ENCODE measurements around the gene HDAC5.
"Not testable (repeated sequence)": the region's sequence is repeated elsewhere in the genome, so short reads cannot be mapped to it uniquely, and the experiment has no call there.

The HDAC5 gene

DNA sequence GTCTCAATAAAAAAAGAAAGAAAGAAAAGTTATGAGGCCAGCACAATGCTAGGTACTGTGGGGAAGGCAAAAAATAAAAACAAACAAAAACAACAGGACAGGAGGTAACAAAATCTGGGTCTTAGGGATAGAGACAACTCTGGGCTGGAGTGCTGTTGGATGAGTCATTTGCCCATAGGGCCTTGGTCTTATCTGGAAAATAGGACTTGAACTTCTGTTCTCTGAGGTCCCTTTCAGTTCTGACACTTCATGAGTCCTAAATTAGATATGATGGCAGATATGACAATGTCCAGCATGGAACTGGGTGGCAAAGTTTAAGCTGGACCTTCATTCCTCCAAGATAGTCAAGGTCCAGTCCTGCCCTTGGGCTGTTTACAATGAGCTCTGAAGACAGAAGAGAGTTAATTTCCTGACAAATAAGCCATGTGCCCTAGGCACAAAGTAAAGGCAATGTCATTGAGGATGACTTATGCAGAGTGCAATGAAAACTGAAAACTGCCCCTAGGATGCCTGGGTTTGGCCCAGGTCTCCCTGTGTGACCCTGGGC, 8.9 kb upstream of the HDAC5 start:
- no peak for DNase-seq

DNA sequence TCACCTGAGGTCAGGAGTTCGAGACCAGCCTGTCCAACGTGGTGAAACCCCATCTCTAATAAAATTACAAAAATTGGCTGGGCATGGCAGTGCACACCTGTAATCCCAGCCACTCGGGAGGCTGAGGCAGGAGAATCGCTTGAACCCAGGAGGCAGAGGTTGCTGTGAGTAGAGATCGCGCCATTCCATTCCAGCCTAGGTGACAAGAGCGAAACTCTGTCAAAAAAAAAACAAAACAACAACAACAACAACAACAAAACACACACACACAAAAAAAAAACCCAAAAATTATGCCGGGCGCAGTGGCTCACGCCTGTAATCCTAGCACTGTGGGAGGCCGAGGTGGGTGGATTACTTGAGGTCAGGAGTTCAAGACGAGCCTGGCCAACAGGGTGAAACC, 7.9 kb upstream of the HDAC5 start:
- not testable (repeated sequence) for DNase-seq

DNA sequence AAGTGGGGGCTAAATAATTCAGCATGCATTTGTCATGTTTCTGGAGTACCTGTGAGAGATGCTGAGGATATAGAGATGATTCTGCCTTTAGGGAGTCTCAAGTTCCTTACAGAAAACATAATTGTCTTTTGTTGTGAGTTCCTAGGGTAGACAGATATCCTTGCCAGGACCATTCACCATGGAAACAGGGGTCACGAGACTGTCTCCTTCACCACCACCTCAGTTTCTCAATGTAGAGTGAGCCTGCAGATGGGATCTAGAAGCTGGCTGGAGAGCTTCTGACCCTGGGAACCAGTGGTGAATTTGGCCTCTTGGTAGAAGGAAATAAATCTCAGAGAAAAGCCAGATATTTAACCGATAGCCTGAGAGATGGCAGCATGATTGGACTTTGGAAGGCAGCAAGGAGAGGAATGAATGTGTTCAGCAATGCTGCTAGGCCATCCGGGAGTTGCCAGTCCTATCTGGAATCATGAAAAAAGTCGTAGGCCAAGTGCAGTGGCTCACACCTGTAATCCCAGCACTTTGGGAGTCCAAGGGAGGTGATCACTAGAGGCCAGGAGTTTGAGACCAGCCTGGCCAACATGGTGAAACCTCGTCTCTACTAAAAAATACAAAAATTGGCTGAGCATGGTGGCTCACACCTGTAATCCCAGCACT, 7.4 kb upstream of the HDAC5 start:
- no peak for DNase-seq

DNA sequence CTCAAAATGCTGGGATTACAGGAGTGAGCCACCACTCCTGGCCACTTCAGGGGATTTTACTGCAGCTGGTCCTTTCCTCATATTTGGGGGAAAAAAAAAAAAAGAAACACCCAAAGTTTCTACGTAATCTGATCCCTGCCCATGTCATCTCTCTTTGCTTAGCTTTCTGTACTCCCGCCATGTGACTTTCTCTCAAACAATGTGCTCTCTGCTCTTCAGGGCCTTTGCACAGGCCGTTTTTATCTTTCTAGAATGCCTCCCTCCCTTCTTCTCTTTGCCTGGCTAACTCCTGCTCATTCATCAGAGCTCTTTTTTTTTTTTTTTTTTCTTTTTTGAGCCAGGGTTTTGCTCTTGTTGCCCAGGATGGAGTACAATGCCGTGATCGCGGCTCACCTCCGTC, 4.9 kb upstream of the HDAC5 start:
- no peak for DNase-seq

DNA sequence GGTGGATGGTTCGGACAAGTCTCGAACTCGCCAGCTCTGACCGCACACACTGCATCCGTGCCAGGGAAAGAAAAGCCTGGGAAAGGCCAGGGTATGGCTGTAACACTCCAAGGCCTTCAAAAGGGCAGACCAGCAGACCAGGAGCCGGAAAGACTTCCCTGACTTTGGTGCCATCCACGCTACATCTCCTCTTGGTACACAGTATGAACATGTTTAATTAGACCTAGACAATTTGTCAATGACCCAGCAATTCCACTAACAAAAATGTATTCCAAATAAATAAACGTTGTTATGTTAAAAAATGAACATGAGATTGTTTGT, 637 bp upstream of the HDAC5 start:
- no peak for DNase-seq

DNA sequence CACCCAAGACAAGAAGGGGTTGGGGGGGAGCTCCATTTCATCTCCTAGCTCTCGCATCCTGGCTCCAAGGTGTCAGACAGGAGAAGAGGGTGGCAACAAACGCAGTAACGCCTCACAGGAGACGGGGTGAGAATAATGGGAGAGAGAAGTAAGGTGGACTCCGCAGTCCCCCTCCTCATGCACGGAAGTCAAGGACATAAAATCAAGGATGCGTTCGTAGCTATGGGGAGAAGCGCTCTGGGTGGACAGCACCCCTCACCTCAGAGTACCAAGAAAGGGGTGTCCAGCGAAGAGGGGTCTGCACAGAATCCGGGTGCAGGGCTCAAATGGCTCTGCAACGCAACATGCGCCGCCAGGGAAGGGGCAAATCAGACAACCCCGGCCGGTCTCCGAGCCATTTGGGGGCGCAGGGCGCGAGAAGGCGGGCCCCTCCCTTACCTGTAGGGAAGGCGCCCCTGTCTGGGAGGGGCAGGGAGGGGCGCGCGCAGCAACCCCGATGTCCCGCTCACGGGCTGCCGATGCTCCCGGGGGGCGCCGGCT, 555 bp downstream of the HDAC5 start:
- DNase-seq = peak in 1 of 5 donors; percentile 26

DNA sequence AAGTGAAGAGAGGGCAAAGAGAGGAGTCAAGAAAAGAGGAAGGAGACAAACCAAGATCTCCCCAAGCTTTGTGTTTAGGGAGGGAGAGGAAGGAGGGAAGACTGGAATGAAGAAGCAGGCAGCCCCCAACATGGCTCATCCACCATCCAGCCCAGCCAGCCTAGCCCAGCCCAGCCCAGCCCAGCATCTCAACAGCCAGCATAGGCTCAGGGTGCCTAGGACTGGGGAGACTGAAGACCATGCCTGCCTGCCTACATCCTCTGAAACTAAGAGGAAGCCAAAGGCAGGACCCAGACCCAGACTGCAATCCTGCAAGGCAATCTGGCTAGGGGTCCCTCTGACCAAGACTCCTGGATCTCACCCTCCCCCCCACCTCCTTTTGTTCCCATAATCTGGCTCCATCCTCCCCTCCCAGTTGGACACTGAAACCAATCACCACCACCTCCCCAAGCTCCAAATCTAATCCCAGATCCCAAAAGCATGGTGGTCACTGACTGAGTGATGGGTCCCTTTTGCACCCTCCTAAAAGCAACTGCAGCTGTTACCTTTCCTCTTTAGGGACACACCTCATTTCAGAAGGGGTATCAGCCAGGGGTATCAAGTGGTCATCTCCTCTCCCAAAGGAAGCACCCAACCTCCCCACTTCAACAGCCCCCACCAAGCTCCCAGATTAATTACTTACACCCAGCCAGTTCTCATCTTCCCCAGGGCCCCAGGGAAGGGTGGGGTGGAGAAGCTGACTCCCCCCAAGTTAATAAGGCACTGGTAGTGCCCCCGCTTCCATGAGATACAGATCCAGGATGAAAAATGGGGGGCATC, 1.2 kb downstream of the HDAC5 start:
- DNase-seq = no peak

DNA sequence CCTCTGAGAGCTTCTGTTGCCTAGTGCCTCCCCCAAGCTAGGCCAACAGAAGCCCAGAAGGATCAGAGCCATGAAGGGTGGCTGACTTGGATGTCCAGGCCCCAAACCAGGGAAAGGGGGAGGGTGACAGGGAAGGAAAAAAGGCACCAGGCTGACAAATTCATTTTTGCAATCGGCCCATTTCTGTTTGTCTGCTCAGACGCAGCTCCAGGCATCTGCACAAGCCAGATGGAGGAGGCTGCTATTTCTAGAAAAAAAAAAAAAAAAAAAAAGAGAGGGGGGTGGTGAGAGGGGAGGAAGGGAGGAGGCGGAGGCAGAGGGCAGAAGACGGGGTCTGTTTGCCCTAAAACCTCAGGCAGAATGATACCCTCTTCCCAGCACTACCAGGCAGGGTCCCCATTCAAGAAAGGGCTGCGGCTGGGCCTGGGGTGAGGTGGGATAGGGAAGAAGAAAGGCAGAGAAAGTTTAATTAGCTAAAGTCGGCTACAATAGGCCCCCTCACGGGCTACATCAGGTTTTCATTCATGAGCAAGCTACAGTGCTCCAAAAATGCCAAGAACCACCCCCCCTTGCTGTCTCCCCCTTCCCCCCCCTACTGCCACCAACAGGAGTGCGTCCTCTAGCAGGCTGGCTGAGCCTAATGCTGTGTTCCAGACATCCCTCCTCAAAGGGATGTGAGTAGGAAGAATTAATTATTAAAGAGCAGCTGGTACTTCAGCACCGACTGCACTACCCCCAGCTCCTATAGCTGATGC, 2.4 kb downstream of the HDAC5 start:
- no peak for DNase-seq

DNA sequence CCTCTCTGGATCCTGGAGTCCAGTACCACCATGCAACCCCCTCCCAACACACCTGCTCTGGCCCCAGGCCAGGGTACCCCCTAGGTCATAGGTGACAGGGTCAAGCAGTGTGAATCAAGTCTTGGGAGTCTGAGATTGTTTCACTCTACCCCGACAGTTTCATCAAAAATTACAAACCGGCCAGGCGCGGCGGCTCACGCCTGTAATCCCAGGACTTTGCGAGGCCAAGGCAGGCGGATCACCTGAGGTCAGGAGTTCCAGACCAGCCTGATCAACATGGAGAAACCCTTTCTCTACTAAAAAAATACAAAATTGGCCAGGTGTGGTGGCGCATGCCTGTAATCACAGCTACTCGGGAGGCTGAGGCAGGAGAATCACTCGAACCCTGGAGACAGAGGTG, 3.2 kb downstream of the HDAC5 start:
- not testable (repeated sequence) for DNase-seq

DNA sequence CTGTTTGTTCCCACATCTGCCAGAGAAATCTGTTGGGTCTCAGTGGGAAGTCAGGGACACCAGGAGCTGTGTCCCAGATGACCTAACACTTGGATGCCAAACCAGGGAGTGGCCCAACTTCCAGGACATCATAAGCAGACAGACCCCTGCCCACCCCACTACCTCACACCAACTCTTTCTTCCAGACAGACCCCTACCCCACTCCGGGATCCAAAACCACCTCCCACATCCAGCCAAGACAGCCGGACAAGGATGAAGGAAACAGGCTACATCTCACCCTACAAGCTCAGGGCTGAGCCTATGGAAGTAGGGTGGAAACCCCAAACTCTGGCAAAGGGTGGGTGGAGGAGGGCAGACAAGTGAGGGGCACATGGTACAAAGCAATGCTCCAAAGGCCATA, 3.6 kb downstream of the HDAC5 start:
- no peak for DNase-seq

DNA sequence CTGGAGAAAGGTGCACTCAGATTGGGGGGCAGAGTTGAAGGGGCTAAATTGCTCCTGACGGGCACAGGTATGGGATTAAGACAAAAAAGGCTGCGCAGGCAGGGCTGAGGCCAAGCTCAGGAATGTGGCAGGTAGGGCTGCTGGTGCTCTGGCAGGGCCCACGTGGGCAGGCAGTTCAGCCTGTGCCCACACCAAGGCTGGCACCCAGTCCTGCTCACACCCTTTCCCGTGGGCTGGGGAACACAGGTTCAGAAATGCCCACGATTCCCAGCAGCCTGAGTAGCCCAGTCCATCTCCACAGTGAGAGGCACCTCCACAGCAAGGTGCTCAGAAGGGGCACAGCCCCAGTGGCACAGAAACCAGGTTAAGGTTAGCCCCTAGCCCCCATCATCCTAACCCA, 4.4 kb downstream of the HDAC5 start:
- DNase-seq = no peak

DNA sequence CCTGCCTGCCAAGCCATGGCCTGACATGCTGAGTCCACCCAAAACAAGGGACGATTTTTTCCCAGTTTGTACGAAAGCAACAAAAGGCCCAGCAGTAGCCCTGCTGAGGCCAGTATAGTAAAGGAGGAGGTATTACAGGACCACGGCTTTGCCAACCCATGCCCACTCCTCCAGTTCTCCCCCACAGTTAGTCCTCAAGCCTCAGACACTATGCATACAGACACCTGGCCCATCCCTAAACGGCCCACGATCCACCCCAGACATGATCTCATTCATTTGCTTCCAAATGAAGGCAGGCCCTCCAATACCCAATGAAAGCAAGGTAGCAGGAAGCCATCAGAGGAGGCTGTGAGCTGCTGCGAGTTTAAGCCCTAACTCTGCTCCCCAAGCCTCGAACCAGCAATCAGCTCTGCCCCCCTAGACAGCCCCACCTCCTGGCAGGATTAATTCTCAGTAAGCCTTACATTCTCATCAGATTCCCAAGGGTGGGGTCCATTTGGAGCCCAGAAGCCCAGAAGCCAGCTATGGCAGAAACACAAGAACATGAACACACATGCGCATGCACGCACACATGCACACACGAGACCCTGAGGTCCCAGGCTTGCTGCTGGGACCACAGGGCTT, 4.9 kb downstream of the HDAC5 start:
- DNase-seq = no peak

DNA sequence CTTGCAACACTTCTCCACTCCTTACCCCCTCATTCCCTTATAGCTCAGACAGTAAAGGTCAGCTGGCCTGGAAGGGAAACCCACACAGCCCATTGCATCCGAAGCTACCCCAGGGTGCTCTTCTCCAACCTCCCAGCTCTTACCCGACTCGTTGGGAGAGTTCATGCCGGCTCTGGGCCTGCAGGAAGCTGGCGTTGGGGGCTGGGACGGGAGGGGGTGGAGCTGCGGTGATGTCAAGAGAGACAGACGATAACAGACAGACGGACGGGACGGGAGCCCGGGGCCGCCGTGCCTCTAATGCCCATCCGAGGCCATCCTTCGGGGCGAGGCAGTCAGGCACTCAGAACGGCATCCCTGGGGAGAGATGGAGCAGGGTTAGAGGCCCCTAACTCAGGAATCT, 6.1 kb downstream of the HDAC5 start:
- no peak for DNase-seq

DNA sequence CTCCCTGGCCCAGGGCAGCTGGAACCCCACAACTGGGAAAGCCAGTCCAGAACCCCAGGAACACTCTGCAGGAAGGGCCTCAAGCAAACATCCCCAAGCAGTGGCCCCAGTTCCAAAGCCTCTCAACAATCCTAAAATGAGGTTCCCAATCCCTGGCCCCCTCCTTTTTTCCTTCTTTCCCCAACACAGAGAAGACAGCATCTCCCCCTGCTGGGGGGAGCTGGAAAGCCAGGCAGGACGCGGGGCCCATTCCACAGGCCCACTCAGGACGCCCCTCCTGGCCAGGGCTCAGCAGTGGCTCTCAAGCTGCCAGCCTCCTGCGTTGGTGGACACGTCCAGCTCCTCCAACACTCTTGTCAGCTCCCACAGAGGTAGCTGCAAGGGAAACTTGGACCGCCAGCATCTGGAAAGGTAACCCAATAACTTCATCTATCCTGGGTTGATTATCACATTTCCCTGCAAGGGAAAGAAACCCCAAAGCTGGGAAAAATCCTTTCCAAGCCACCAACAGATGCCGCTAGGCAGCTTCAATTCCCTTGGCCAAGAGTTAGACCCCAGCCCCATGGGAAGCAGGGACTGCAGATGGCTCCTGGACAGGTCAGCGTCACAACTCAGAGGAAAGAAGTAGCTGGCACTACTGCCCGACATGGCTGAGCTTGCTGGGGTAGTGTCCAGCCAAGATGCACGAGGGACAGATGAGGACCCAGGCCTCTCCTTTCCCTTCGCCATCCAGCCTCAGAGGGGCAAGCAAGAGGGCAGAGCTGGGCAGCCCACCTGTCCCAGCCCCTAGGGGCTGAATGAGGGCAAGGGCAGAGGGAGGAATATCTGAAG, 7.6 kb downstream of the HDAC5 start:
- DNase-seq = no peak

DNA sequence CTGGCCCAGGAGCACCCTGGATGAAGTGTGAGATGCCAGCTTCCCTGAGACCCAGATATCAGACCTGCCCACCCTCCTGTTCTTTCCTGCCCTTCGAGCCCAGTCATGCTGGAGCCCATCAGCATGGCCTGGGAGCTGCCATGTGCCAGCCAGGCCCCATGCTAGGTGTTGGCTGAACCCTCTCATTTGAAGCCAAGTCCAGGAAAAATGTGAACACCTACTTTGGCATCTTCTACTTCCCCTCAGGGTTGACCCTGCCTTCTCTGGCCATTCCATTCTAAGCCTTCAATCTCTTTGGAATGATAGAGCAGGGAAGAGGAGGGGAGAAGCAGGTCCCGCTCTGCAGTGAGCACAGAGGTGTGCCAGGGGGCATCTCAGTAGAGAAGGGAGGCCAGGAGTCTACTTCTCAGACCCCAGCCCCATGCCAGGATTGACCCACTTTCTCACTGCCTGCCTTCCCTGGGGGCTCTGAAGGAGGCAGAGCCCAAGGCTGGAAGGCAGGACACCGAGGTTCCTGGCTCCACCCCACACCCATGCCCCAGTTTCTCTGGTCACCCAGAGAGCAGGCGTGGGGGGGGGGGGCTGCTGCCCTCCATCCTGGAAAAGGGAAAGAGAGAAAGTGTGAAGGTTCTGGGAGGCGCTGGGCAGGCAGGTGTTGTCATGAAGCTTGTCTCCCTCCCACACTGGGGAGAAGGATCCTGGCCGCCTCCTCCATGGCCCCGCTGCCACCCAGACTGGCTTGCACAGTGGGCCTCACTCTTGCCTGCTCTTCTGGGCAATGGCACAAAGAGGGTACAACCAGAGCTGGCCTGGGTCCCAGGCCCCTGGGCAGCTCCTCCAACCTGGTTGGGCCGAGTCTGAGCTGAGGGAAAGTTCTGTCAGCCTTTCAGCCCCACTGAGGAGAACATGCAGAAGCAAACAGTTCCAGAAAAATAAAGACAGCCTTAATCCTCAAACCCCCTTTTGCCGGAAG, 9.3 kb downstream of the HDAC5 start:
- no peak for DNase-seq

DNA sequence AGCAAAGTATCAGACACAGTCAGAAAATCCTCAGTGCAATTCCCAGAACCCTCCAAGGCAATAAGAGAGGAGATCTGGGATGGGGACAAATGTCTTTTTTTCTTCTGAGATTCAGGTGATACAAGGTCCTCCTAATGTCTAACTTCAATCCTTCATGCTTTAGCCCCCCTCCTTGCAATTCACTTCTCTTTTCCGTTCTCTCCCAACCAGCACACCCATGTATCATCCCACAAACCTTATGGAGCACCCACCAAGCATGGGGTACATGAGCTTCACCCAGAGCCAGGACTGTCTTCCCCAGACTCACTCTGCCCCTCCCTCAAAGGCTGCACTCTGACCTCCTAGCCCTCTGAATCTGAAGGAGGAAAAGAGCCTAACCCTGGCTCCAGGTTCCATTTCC, 10.1 kb downstream of the HDAC5 start:
- no peak for DNase-seq

DNA sequence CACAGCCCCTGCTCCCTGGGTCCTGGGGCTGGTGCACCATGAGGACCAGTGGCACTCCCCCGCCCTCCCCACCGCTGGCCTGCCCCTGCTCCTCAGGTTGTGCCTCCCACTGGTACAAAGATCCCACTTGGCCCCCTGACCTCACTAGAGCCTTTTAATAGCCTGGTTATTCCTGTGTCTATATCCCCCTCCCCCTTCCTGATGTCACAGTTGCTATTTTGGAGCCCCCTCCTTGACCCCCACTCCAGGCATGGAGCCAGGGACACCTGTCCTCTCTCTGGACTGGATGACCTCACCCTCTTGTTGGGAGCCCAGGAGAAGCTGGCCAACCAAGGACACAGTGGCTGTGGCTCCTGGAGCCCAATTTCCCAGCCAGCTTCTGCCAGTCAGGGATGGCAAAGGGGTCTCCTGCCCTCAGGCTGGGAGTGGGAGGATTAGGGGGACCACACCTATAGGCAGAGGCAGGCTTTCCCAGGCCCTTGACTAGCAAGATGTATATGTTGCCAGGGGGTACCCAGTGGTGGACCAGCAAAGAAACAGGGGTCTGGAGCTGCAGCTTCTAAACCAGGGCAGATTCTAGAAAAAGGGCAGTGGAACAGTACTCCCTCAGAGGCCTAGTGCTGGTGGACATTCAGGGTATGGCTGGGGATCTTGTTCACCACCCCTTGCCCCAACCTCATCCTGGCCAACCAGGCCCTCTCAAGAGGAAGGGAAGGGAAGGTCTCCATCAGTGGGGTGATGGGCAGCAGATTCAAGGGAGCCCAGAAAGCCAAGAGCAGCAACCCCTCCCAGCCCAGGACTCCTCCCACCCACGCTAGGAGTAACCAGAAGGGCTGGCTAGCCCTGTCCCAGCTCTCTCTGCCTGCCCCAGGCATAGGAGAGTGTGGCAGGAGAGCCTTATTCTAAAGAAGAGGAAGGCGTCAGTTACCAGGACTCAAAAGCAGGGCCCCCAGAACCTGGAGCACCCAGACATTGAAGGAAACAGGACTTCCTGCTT, 10.9 kb downstream of the HDAC5 start:
- no peak for DNase-seq

DNA sequence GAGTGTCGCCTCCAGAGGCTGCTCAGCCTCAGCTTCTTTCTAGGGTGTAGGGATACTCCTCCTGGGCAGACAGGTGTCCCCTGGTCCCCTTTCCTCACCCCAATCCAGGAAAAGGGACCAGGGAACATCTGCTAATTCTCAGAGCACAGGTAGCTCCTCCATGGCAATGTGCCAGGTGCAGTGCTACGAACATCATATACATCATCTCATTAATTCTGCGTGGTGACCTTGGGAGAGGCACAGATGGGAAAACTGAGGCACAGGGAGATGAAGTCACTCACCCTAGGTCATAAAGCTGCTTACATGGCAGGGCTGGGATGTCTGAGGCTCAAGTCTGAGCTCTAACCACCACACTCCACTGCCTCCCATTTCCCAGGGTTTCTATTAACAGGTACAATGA, 11.7 kb downstream of the HDAC5 start:
- DNase-seq = no peak
